Stimulated activated CD8-positive, alpha-beta memory T cell treated with anti-CD3 and anti-CD28 coated beads, Interleukin-15, amount 100 ng/mL, for 24 hours (primary cell): Measurements from ENCODE around the gene MICAL2.

Experiments used
- DNase-seq: peaks from one replicate; pipeline ENCODE4 v3.0.0-alpha.2; 2020; ENCODE audit warnings: low read depth

Gene MICAL2

GRCh38 chr11:12156301-12157140 is 46.1 kb downstream of the MICAL2 start:
- no peak for DNase-seq

- no peak for DNase-seq
These were observed 46.9 kb downstream of the MICAL2 start for GRCh38 chr11:12157241-12157661.

GRCh38 chr11:12158909-12159308 is 48.5 kb downstream of the MICAL2 start:
- no peak for DNase-seq

GRCh38 chr11:12159351-12160099 is 49.1 kb downstream of the MICAL2 start:
- DNase-seq: no peak

- no peak for DNase-seq
These were observed 49.8 kb downstream of the MICAL2 start for GRCh38 chr11:12160231-12160630.

GRCh38 chr11:12160680-12161079 is 50.3 kb downstream of the MICAL2 start:
- no peak for DNase-seq

GRCh38 chr11:12161137-12161536 is 50.7 kb downstream of the MICAL2 start:
- DNase-seq: no peak

GRCh38 chr11:12161603-12162350 is 51.4 kb downstream of the MICAL2 start:
- DNase-seq: no peak

- DNase-seq: no peak
These were observed 52.3 kb downstream of the MICAL2 start for GRCh38 chr11:12162652-12163051.

GRCh38 chr11:12163181-12163941 is 53.0 kb downstream of the MICAL2 start:
- no peak for DNase-seq

- no peak for DNase-seq
These were observed 53.9 kb downstream of the MICAL2 start for GRCh38 chr11:12164061-12165014.

GRCh38 chr11:12165237-12165875 is 55.0 kb downstream of the MICAL2 start:
- no peak for DNase-seq

- no peak for DNase-seq
These were observed 56.1 kb downstream of the MICAL2 start for GRCh38 chr11:12166299-12167060.

GRCh38 chr11:12167061-12168000 is 56.9 kb downstream of the MICAL2 start:
- DNase-seq: no peak

GRCh38 chr11:12168114-12168513 is 57.7 kb downstream of the MICAL2 start:
- no peak for DNase-seq

- no peak for DNase-seq
These were observed 59.4 kb downstream of the MICAL2 start for GRCh38 chr11:12169822-12170221.

- DNase-seq: no peak
These were observed 60.1 kb downstream of the MICAL2 start for GRCh38 chr11:12170501-12170900.

GRCh38 chr11:12170984-12171383 is 60.6 kb downstream of the MICAL2 start:
- no peak for DNase-seq
